Measurements from ENCODE around the gene GGA1.

The GGA1 gene

DNA sequence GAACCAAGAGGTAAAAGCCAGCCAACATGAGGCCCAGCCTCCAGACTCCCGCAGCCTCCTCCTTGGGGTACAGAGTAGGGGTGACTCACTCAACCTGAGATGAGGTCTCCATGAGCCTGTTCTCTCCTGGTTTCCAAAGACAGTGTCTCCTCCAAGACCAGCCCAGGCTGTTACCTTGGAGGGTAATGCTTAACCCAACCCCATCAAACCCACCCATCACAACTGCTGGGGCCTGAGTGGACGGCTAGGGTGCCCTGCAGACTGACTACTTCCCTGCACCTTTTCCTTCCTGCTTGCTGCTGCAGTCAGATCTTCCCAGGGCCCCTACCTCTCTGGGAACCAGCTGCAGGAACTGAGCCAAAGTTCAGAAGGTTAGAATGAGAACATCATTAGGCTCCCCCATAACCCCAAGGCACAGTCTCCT lies 72.4 kb downstream of the GGA1 start:
- DNase-seq = no peak
- in situ Hi-C loops (cut with MboI; ENCODE audit: low pct_unique_long_range_greater_than_20kb, low sequenced_read_pairs) = no loop called here

DNA sequence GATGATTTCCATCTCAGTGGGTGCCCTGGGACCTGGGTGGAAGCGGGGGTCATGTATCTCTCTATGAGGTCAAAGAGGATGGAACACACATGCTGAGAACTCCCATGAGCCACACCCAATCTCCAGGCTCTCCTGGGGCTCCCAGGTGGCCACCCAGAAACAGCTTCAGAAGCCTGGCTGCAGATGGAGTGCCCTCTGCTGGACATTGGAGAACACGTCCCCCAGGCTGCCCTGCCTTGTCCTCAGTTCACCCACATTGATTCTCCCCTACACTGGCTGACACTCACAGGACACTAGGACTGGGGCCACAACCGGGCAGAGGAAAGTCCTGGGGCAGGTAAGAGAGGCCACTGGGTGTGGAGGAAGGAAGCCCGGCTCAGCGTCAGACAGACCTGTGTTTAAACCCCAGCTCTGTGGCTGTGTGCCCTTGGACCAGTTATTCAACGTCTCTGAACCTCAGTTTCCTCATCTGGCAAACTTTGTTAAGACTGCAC lies 73.0 kb downstream of the GGA1 start:
- in situ Hi-C loops (cut with MboI; ENCODE audit: low pct_unique_long_range_greater_than_20kb, low sequenced_read_pairs) = no loop called here
- DNase-seq = peak; percentile 86

Data from KBM-7 (cell line).